HG03565 (cell line): ENCODE results near the gene KIF3B.
"Not testable (repeated sequence)": the region's sequence is repeated elsewhere in the genome, so short reads cannot be mapped to it uniquely, and the experiment has no call there.

Source experiments
- ATAC-seq: cut with Tn5 transposase; IDR thresholded peaks from one replicate; pipeline ENCODE4 v1.9.1; 2021; ENCODE audit warnings: mild to moderate bottlenecking, moderate library complexity; ENCODE audit not compliant: unreplicated experiment

Gene KIF3B

GRCh38 chr20:32355417-32355841 is 78.0 kb downstream of the KIF3B start:
- ATAC-seq, result peak; percentile 23

GRCh38 chr20:32355907-32356621 is 78.6 kb downstream of the KIF3B start:
- not testable (repeated sequence) for ATAC-seq

GRCh38 chr20:32356622-32357374 is 79.3 kb downstream of the KIF3B start:
- ATAC-seq, result no peak

GRCh38 chr20:32357375-32357868 is 80.0 kb downstream of the KIF3B start:
- no peak for ATAC-seq

- ATAC-seq, result peak; percentile 48
Measured at GRCh38 chr20:32357869-32358631, 80.6 kb downstream of the KIF3B start, which contains the start of gene ASXL1. Gene ASXL1 (plus strand): TSS chr20:32358331. CDS start chr20:32358776, 445 bp downstream.

DNA sequence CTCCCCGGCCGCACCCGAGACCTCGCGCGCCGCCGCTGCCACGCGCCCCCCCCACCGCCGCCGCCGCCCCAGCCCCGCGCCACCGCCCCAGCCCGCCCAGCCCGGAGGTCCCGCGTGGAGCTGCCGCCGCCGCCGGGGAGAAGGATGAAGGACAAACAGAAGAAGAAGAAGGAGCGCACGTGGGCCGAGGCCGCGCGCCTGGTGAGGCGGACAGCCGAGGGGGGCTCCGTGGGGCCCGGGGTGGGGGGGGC is 81.1 kb downstream of the KIF3B start:
- ATAC-seq, result no peak

GRCh38 chr20:32358883-32359632 is 81.6 kb downstream of the KIF3B start:
- ATAC-seq, result no peak

- ATAC-seq, result no peak
Measured at GRCh38 chr20:32359633-32360332, 82.3 kb downstream of the KIF3B start.

GRCh38 chr20:32360333-32360634 is 82.8 kb downstream of the KIF3B start:
- no peak for ATAC-seq

- no peak for ATAC-seq
Measured at GRCh38 chr20:32362901-32363364, 85.5 kb downstream of the KIF3B start.

- ATAC-seq, result no peak
Measured at GRCh38 chr20:32363492-32363891, 86.0 kb downstream of the KIF3B start.

- no peak for ATAC-seq
Measured at GRCh38 chr20:32364554-32365208, 87.2 kb downstream of the KIF3B start.

DNA sequence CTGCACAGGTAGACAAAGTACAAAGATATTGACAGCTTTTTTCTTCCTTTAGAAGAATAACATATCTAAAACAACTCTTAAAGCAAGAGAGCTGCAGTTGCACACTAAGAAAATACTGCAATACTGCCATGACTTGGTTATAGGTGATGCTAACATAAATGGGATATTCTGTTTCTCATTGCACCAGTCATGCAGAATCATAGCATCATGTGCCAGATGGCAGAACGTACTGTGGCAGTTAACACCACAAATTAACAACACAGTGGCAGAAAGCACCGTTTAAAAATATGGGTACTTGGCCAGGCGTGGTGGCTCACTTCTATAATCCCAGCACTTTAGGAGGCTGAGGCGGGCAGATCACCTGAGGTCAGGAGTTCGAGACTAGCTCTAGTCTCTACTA is 88.1 kb downstream of the KIF3B start:
- no peak for ATAC-seq

GRCh38 chr20:32366380-32366779 is 88.9 kb downstream of the KIF3B start:
- ATAC-seq, result peak; percentile 38

DNA sequence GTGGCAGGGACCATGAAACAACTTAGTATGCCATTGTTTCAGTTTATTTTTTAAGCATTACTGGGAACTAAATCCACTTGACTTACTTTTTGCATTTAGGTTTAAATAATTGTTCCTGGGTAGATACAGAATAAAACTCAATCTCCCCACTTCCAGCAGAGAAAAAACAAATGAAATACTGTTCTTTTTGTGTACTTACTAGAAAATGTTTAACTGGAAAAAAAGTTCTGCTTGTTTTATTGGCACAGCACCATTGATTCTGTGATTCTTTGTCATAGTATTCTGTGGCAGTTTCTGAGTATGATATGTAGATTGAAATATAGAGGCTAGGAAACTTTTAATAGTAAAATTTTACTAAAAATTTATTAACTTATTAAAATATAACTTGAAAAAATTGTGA is 90.9 kb downstream of the KIF3B start:
- no peak for ATAC-seq

DNA sequence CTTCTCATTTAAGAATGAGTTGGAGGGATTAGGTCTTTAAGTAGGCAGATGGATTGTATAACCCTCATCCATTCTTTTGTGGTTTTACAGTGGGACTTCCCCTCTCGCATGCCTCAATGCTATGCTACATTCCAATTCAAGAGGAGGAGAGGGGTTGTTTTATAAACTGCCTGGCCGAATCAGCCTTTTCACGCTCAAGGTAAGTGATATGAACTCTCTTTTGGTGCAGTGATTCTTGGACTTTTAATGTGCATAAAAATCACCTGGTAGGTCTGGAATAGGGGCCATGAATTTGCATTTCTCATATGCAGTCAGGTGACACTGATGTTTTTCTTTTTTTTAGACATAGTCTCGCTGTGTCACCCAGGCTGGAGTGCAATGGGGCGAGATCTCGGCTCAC is 91.5 kb downstream of the KIF3B start:
- ATAC-seq, result peak; percentile 35

GRCh38 chr20:32370897-32371296 is 93.4 kb downstream of the KIF3B start:
- no peak for ATAC-seq

- no peak for ATAC-seq
Measured at GRCh38 chr20:32378461-32378860, 101.0 kb downstream of the KIF3B start.

GRCh38 chr20:32380037-32380436 is 102.6 kb downstream of the KIF3B start:
- ATAC-seq, result not testable (repeated sequence)

DNA sequence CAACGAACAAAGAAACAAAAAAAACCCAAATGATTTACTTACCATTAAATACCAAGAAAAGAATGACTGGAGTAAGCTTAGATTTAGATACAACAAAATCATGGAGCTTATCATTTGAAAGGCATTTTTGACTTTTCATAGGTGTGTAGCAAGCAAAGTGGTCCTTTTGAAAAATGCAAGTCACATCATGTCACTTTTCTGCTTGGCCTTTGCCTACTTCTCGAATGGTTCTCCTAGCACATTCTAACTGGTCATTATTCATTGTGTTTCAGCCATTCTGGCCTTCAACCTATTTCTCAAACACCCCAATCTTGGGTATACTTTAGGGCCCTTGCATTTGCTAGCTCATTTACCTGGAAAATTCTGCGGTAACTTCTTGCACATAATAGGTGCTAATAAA is 103.3 kb downstream of the KIF3B start:
- no peak for ATAC-seq
